ENCODE data around the gene GAS2L3. TPM values are rescaled to one million over a fixed set of nuclear protein-coding genes. Genes with fewer than 3 reads are reported as not detected.

Gene GAS2L3
- total RNA-seq, 1 donor from 2014 or later: 2.5 TPM

- DNase-seq (ENCODE audit: extremely low spot score in 2 of 2): no peak
- Histone ChIP-seq H3K36me3 (no peaks in the 10 kb centered on the region), H3K4me1 (no peaks in the 10 kb centered on the region), H3K4me3 (no peak overlapping the region), H3K27me3 (no peaks in the 10 kb centered on the region), H3K9me3 (no peaks in the 10 kb centered on the region), H3K27ac (no peak overlapping the region)
- intact Hi-C loops (cut with DNase I): no loop called here
- TF ChIP-seq, protein P1, sequence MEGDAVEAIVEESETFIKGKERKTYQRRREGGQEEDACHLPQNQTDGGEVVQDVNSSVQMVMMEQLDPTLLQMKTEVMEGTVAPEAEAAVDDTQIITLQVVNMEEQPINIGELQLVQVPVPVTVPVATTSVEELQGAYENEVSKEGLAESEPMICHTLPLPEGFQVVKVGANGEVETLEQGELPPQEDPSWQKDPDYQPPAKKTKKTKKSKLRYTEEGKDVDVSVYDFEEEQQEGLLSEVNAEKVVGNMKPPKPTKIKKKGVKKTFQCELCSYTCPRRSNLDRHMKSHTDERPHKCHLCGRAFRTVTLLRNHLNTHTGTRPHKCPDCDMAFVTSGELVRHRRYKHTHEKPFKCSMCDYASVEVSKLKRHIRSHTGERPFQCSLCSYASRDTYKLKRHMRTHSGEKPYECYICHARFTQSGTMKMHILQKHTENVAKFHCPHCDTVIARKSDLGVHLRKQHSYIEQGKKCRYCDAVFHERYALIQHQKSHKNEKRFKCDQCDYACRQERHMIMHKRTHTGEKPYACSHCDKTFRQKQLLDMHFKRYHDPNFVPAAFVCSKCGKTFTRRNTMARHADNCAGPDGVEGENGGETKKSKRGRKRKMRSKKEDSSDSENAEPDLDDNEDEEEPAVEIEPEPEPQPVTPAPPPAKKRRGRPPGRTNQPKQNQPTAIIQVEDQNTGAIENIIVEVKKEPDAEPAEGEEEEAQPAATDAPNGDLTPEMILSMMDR (IDR thresholded peaks at IDR 0.05): no peak
- TF ChIP-seq POLR2A (IDR thresholded peaks at IDR 0.05) (no peak), POLR2AphosphoS5 (IDR thresholded peaks at IDR 0.05; ENCODE audit: insufficient read depth in 1 of 2, low read depth in 1 of 2) (no peak)
Measured at GRCh38 chr12:100643246-100643645, 69.8 kb downstream of the GAS2L3 start.

GRCh38 chr12:100646896-100647295 lies 73.4 kb downstream of the GAS2L3 start:
- intact Hi-C loops (cut with DNase I): no loop called here
- Histone ChIP-seq H3K4me1 (no peaks in the 10 kb centered on the region), H3K36me3 (no peaks in the 10 kb centered on the region), H3K4me3 (no peak overlapping the region), H3K9me3 (no peaks in the 10 kb centered on the region), H3K27ac (no peak overlapping the region), H3K27me3 (no peaks in the 10 kb centered on the region)
- no peak for TF ChIP-seq POLR2AphosphoS5 (IDR thresholded peaks at IDR 0.05; ENCODE audit: insufficient read depth in 1 of 2, low read depth in 1 of 2)
- TF ChIP-seq, protein P1 (IDR thresholded peaks at IDR 0.05): no peak
- no peak for TF ChIP-seq POLR2A (IDR thresholded peaks at IDR 0.05)
- no peak for DNase-seq (ENCODE audit: extremely low spot score in 2 of 2)

DNA sequence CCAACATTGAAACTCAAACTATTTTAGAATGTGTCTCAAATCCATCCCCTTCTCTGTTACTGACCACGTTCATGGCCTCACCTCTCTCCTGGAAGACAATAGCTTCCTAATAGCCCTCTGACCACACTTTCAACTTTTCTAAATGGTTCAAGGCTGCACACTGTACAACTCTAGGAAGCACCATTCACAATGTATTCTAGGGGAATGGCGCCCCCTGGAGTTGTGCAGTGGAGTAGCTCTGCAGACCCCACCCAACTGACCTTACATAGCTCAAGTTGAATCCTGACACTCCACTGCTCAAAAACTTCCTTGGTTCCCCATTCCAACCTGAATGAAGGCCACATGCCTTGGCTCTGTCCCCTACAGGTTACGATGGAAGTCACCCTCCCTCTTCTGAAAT lies 77.6 kb downstream of the GAS2L3 start:
- Histone ChIP-seq H3K36me3 (no peaks in the 10 kb centered on the region), H3K4me1 (no peaks in the 10 kb centered on the region), H3K4me3 (no peak overlapping the region), H3K9me3 (no peaks in the 10 kb centered on the region), H3K27me3 (no peaks in the 10 kb centered on the region), H3K27ac (no peak overlapping the region)
- intact Hi-C loops (cut with DNase I): no loop called here
- TF ChIP-seq POLR2A (IDR thresholded peaks at IDR 0.05) (no peak), POLR2AphosphoS5 (IDR thresholded peaks at IDR 0.05; ENCODE audit: insufficient read depth in 1 of 2, low read depth in 1 of 2) (no peak)
- TF ChIP-seq, protein P1 (IDR thresholded peaks at IDR 0.05): no peak
- DNase-seq (ENCODE audit: extremely low spot score in 2 of 2): no peak

DNA sequence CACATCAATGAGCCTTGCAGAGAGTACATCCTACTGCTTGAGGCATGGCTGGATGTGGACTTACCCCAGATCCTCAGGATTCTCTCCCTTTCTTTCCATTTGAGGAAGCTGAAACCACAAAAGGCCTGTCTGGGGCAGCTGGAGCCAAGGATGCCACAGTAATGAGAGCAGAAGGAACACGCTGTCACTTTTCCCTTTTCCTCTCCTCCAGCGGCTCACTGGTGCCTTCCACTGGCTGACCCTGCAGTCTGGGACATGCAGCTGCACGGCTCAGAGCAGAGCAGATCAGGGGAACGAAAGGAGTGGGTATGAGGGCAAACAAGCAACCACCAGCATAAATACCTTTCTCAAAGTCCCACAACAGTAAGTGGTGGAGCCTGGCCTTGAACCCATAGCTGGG lies 78.2 kb downstream of the GAS2L3 start:
- intact Hi-C loops (cut with DNase I): no loop called here
- H3K27ac ChIP-seq: no peak overlapping the region
- DNase-seq (ENCODE audit: extremely low spot score in 2 of 2): no peak
- no peaks in the 10 kb centered on the region for H3K36me3 ChIP-seq
- TF ChIP-seq POLR2AphosphoS5 (IDR thresholded peaks at IDR 0.05; ENCODE audit: insufficient read depth in 1 of 2, low read depth in 1 of 2): no peak
- no peak for TF ChIP-seq POLR2A (IDR thresholded peaks at IDR 0.05)
- TF ChIP-seq, protein P1 (IDR thresholded peaks at IDR 0.05): no peak
- no peaks in the 10 kb centered on the region for H3K27me3 ChIP-seq
- no peaks in the 10 kb centered on the region for H3K4me1 ChIP-seq
- H3K4me3 ChIP-seq: no peak overlapping the region
- H3K9me3 ChIP-seq: no peaks in the 10 kb centered on the region

DNA sequence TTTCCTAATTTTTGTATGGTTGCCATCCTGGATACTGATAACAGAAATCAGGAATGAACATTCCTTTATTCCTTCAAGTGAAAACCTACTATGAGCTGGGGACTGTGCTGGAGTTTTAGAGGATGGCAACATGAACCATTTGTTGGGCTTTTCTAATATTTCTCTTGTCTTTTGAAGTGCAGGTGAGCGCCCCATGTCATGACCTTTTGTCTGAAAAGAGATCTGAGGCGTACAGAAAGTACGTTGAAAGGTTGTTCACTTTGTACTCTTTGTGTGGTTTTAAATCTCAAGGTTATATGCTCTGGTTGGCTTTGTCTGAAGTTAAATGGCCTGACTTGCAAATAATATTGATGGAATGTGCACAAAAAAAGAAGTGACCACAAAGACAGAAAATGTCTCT lies 79.0 kb downstream of the GAS2L3 start:
- intact Hi-C loops (cut with DNase I): no loop called here
- Histone ChIP-seq H3K4me3 (no peak overlapping the region), H3K4me1 (no peaks in the 10 kb centered on the region), H3K27ac (no peak overlapping the region), H3K27me3 (no peaks in the 10 kb centered on the region), H3K36me3 (no peaks in the 10 kb centered on the region), H3K9me3 (no peaks in the 10 kb centered on the region)
- DNase-seq (ENCODE audit: extremely low spot score in 2 of 2): no peak
- TF ChIP-seq POLR2A (IDR thresholded peaks at IDR 0.05) (no peak), POLR2AphosphoS5 (IDR thresholded peaks at IDR 0.05; ENCODE audit: insufficient read depth in 1 of 2, low read depth in 1 of 2) (no peak)
- TF ChIP-seq, protein P1 (IDR thresholded peaks at IDR 0.05): no peak
